Caco-2 (cell line): ENCODE measurements around the gene ZBTB16. TPM values are rescaled to one million over a fixed set of nuclear protein-coding genes. Genes with fewer than 3 reads are reported as not detected.

Source experiments
- BruUV-seq: library from RNA; stranded (reverse); fragments of 400-500 nt; replicated peaks from 2 replicates; lab custom pipeline; 2021; lab: Mats Ljungman, UMichigan
- CTCF ChIA-PET: fragments of 300-600 bp; sonication (Branson Sonifier 250); formaldehyde crosslinking; loops from one replicate; lab custom pipeline; 2022; ENCODE audit warnings: antibody characterized with exemption; lab: Charles Lee
- POLR2A ChIA-PET: fragments of 300-600 bp; sonication (Branson Sonifier 250); formaldehyde crosslinking; loops from one replicate; lab custom pipeline; 2022; ENCODE audit warnings: antibody characterized with exemption; lab: Charles Lee
- DNase-seq, 2 experiments: peaks; one replicate each; pipeline versions ENCODE4 v3.0.0 to v3.0.0-alpha.2; 2020 to 2022
- H3K27me3 ChIP-seq: replicated peaks from 2 replicates; pipeline ENCODE4 v1.6.0; 2011; ENCODE audit warnings: low read length; ENCODE audit not compliant: control insufficient read depth, insufficient read depth
- H3K36me3 ChIP-seq: 2 replicates; pipeline ENCODE4 v1.5.1; 2011; ENCODE audit warnings: low read length; ENCODE audit not compliant: control insufficient read depth, insufficient read depth
- H3K4me1 ChIP-seq: fragments of 250-450 bp; sonication (Bioruptor Pico); 2 replicates; pipeline ENCODE4 v1.5.1; 2020; ENCODE audit warnings: mild to moderate bottlenecking
- H3K4me3 ChIP-seq: 2 replicates; pipeline ENCODE4 v1.5.1; 2011; ENCODE audit warnings: low read depth, mild to moderate bottlenecking, control low read depth, low read length
- H3K9me3 ChIP-seq: fragments of 250-450 bp; sonication (Bioruptor Pico); 2 replicates; pipeline ENCODE4 v1.5.1; 2020; ENCODE audit warnings: mild to moderate bottlenecking, moderate library complexity
- H3K27ac Mint-ChIP-seq: one replicate; pipeline ENCODE4 v1.8.0; 2022; ENCODE audit warnings: mixed read lengths; ENCODE audit not compliant: unreplicated experiment
- H3K27me3 Mint-ChIP-seq: one replicate; pipeline ENCODE4 v1.8.0; 2022; ENCODE audit warnings: mixed read lengths; ENCODE audit not compliant: insufficient read depth, unreplicated experiment
- H3K36me3 Mint-ChIP-seq: one replicate; pipeline ENCODE4 v1.8.0; 2022; ENCODE audit warnings: mild to moderate bottlenecking, mixed read lengths; ENCODE audit not compliant: insufficient read depth, unreplicated experiment
- H3K4me1 Mint-ChIP-seq: one replicate; pipeline ENCODE4 v1.8.0; 2022; ENCODE audit warnings: low read depth, mixed read lengths; ENCODE audit not compliant: unreplicated experiment
- H3K4me3 Mint-ChIP-seq: one replicate; pipeline ENCODE4 v1.8.0; 2022; ENCODE audit warnings: mild to moderate bottlenecking, moderate library complexity, mixed read lengths; ENCODE audit not compliant: unreplicated experiment
- H3K9me3 Mint-ChIP-seq: one replicate; pipeline ENCODE4 v1.8.0; 2022; ENCODE audit warnings: mixed read lengths; ENCODE audit not compliant: unreplicated experiment
- intact Hi-C: fragments of 100-400 bp; cut with micrococcal nuclease; formaldehyde crosslinking; loops from one replicate; pipeline ENCODE4 v1.10.0; 2022; ENCODE audit not compliant: unreplicated experiment
- total RNA-seq: library from RNA; stranded (reverse); gene quantifications from 2 replicates; pipeline ENCODE4 v1.2.3, GENCODE V29; 2022
- TF ChIP-seq, protein P1 (sequence below), 2 experiments: fragments of 200-600 bp in 1 of 2; IDR thresholded peaks; 1 replicate in 1 of 2; 2 replicates in 1 of 2; pipeline versions ENCODE4 v1.5.1 to v1.8.0; 2011 to 2022; ENCODE audit warnings: antibody characterized with exemption in 1 of 2, control low read depth in 1 of 2, inconsistent platforms in 1 of 2, low read depth in 1 of 2, low read length in 1 of 2, mild to moderate bottlenecking in 1 of 2, moderate library complexity in 1 of 2; ENCODE audit not compliant: insufficient read depth in 1 of 2, severe bottlenecking in 1 of 2, unreplicated experiment in 1 of 2

The ZBTB16 gene
- total RNA-seq, 1 experiment from 2014 or later = 12.7 TPM

DNA sequence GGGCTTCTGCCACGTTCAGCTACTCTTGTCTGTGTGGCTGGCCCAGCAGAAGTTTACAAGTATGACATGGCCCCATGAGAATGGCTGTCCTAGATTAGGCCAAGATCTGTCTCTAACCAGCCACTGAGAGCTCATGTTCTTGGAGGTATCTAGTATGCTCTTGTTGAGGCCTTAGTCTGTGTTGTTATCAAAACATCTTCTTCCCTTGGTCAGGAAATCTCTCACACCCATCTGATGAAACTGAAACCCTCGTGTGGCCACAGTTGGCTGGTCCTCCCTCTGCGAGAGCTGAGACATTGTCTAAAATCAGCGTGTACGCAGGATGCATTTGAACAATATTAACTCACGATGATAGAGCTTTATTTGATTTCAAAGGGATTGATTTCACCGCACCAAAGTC, 127.7 kb downstream of the ZBTB16 start:
- TF ChIP-seq, protein P1, sequence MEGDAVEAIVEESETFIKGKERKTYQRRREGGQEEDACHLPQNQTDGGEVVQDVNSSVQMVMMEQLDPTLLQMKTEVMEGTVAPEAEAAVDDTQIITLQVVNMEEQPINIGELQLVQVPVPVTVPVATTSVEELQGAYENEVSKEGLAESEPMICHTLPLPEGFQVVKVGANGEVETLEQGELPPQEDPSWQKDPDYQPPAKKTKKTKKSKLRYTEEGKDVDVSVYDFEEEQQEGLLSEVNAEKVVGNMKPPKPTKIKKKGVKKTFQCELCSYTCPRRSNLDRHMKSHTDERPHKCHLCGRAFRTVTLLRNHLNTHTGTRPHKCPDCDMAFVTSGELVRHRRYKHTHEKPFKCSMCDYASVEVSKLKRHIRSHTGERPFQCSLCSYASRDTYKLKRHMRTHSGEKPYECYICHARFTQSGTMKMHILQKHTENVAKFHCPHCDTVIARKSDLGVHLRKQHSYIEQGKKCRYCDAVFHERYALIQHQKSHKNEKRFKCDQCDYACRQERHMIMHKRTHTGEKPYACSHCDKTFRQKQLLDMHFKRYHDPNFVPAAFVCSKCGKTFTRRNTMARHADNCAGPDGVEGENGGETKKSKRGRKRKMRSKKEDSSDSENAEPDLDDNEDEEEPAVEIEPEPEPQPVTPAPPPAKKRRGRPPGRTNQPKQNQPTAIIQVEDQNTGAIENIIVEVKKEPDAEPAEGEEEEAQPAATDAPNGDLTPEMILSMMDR (IDR thresholded peaks at IDR 0.05; ENCODE audit: insufficient read depth in 1 of 2, low read depth in 1 of 2, low read length in 1 of 2, severe bottlenecking in 1 of 2, unreplicated experiment in 1 of 2) = no peak
- intact Hi-C loops = no loop called here
- CTCF ChIA-PET = interaction anchor here (0.6 to 1.4 kb wide), 3 partner anchors 9 to 212 kb away, joined by 3 read pairs; no protein-coding TSS in a partner anchor
- H3K9me3 ChIP-seq = peaks cover 6% of the 10 kb centered on the region; the same call in 1 of the 2 replicates
- H3K27me3 ChIP-seq = no peaks in the 10 kb centered on the region
- Mint-ChIP-seq H3K27me3 (no peaks in the 10 kb centered on the region), H3K9me3 (peaks cover 9% of the 10 kb centered on the region), H3K4me3 (no peak overlapping the region), H3K27ac (no peak overlapping the region), H3K36me3 (no peaks in the 10 kb centered on the region), H3K4me1 (no peaks in the 10 kb centered on the region)
- BruUV-seq = no TSS peak
- POLR2A ChIA-PET = no interaction called here
- DNase-seq = no peak
- H3K4me3 ChIP-seq = no peak overlapping the region
- no peaks in the 10 kb centered on the region for H3K4me1 ChIP-seq
- no peaks in the 10 kb centered on the region for H3K36me3 ChIP-seq

DNA sequence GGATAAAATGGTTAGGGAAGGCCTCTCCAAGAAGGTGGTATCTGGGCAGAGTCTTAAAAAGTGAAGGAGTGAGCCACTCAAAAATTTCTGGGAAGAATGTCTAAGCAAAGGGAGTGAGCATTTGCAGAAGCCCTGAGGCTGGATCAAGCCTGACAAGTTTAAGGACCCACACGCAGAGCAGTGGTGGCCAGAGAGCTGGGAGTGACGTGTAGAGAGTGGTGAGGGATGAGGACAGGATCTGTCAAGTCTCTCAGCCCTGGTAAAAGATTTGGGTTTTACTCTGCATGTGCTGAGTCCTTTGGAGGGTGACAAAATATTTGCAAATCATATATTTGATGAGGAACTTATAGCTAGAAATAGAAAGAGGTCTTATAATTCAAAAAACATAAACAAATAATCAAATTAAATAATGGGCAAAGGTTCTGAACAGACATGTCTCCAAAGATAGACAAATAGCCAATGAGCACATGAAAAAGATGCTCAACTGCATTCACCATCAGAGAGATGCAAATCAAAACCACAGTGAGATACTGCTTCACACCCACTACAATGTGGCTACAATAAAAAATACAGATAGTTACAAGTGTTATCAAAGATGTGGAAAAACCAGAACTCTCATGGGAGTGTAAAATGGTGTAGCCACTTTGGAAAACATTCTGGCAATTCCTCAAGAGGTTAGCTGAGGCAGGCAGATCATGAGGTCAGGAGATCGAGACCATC, 129.5 kb downstream of the ZBTB16 start:
- H3K27me3 ChIP-seq = no peaks in the 10 kb centered on the region
- ChIA-PET CTCF (no interaction called here), POLR2A (no interaction called here)
- DNase-seq = no peak
- Mint-ChIP-seq H3K4me3 (no peak overlapping the region), H3K9me3 (peaks cover 9% of the 10 kb centered on the region), H3K4me1 (no peaks in the 10 kb centered on the region), H3K27me3 (no peaks in the 10 kb centered on the region), H3K27ac (no peak overlapping the region), H3K36me3 (no peaks in the 10 kb centered on the region)
- no peaks in the 10 kb centered on the region for H3K4me1 ChIP-seq
- no peaks in the 10 kb centered on the region for H3K36me3 ChIP-seq
- peaks cover 6% of the 10 kb centered on the region; the same call in 1 of the 2 replicates for H3K9me3 ChIP-seq
- no peak overlapping the region for H3K4me3 ChIP-seq
- intact Hi-C loops = no loop called here
- BruUV-seq = no TSS peak
- TF ChIP-seq, protein P1 (IDR thresholded peaks at IDR 0.05; ENCODE audit: insufficient read depth in 1 of 2, low read depth in 1 of 2, low read length in 1 of 2, severe bottlenecking in 1 of 2, unreplicated experiment in 1 of 2) = no peak

DNA sequence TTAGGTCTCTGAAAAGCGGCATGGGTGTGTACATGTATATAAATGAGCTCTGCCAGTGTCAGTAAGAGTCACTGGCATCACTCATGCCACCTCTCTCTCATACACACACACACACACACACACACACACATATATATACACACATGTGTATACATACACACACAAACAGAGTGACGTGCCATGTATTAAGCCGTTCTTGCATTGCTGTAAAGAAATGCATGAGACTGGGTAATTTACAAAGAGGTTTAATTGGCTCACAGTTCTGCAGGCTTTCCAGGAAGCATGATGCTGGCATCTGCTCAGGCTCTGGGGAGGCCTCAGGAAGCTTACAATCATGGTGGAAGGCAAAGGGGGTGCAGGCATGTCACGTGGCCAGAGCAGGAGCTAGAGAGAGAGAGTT, 131.1 kb downstream of the ZBTB16 start:
- no peak overlapping the region for H3K4me3 ChIP-seq
- no peaks in the 10 kb centered on the region for H3K4me1 ChIP-seq
- Mint-ChIP-seq H3K4me1 (peaks cover 7% of the 10 kb centered on the region), H3K9me3 (peaks cover 9% of the 10 kb centered on the region), H3K4me3 (no peak overlapping the region), H3K36me3 (no peaks in the 10 kb centered on the region), H3K27ac (no peak overlapping the region), H3K27me3 (no peaks in the 10 kb centered on the region)
- peaks cover 6% of the 10 kb centered on the region; the same call in 1 of the 2 replicates for H3K9me3 ChIP-seq
- DNase-seq = no peak
- POLR2A ChIA-PET = interaction anchor here (0.5 kb wide), 1 partner anchor 128 kb away, joined by 3 read pairs; no protein-coding TSS in a partner anchor
- no peaks in the 10 kb centered on the region for H3K36me3 ChIP-seq
- H3K27me3 ChIP-seq = no peaks in the 10 kb centered on the region
- intact Hi-C loops = no loop called here
- TF ChIP-seq, protein P1 (IDR thresholded peaks at IDR 0.05; ENCODE audit: insufficient read depth in 1 of 2, low read depth in 1 of 2, low read length in 1 of 2, severe bottlenecking in 1 of 2, unreplicated experiment in 1 of 2) = no peak
- BruUV-seq = no TSS peak
- CTCF ChIA-PET = no interaction called here
